GM13976 (cell line): Measurements from ENCODE around the gene ADGRA1.

ENCODE experiments used
- DNase-seq: peaks from one replicate; pipeline ENCODE4 v3.0.0; 2012; ENCODE audit warnings: low spot score
- in situ Hi-C: fragments of 300-500 bp; cut with MboI; formaldehyde crosslinking; loops from one replicate; pipeline ENCODE4 v1.12.0; 2022; ENCODE audit warnings: low sequenced_read_pairs, mixed read lengths, inconsistent platforms; ENCODE audit not compliant: unreplicated experiment
- TF ChIP-seq, protein P1 (sequence below): IDR thresholded peaks from 2 replicates; pipeline ENCODE4 v1.5.1; 2012; ENCODE audit warnings: borderline replicate concordance, mild to moderate bottlenecking; ENCODE audit not compliant: insufficient read depth; ENCODE audit errors: extremely low read depth, missing control alignments, control extremely low read depth

ADGRA1 gene

DNA sequence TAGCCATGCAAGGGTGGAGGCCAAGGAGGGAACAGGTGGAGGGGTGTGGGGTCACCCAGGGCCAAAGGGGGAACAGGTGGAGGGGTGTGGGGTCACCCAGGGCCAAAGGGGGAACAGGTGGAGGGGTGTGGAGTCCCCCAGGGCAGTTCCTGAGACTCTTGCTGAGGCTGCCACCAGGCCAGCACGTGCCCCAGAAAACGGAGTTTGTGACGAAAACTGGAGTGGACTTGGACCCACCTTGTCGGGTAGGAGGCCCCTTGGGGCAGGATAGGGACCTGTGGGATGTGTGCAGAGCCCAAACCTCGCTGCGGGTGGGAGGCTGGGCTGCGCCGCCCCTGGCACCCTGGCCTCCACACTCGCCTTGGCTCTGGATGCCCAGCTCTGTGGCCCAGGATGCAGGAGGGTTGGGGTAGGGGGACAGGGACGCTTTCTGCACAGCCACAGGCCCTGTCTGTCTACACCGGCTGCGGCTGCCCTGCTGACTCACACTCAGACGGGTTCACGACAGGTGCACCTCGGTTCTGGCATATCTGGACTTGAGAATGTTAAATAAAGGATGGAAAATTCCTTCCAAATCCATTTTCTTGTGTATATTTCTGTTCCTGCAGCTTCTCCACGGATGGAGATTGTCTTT is 562 bp upstream of the ADGRA1 start:
- no peak for DNase-seq
- in situ Hi-C loops: no loop called here

DNA sequence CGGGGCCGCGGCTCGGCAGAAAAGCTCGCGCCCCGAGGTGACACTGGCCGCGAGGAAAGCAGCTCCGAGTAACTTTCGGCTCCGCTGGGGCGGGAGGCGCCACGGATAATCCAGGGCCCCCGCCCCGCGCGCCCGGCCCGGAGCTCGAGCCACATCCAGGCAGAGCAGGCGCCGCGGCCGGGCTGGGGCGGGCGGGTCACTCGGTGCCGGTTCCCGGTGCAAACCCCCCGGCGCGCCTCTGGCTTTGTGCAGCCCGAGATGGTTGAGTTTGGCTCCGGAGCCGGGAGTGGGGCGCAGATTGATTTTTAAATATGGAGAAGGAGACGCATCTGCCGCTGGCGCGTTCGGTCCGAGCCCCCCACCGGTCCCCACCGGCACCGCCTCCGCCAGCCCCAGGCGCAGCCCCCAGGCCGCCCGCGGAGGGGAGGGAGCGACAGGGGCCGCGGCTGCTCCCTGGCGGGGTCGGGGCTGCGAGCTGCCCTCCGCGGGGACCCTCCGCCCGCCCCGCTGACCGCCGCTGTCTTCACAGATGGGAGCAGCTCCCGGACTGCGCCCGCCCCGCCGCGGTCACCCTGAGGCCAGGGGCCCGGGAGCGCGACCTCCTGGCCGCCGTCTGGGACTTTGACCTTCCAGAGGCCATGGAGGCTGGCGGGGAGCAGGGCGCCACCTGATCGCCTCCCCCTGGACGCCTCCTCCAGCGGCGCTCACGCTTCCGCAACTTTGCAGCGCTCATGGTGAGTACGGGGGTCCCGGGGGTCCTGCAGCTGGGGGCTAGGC is 643 bp downstream of the ADGRA1 start:
- TF ChIP-seq, protein P1, sequence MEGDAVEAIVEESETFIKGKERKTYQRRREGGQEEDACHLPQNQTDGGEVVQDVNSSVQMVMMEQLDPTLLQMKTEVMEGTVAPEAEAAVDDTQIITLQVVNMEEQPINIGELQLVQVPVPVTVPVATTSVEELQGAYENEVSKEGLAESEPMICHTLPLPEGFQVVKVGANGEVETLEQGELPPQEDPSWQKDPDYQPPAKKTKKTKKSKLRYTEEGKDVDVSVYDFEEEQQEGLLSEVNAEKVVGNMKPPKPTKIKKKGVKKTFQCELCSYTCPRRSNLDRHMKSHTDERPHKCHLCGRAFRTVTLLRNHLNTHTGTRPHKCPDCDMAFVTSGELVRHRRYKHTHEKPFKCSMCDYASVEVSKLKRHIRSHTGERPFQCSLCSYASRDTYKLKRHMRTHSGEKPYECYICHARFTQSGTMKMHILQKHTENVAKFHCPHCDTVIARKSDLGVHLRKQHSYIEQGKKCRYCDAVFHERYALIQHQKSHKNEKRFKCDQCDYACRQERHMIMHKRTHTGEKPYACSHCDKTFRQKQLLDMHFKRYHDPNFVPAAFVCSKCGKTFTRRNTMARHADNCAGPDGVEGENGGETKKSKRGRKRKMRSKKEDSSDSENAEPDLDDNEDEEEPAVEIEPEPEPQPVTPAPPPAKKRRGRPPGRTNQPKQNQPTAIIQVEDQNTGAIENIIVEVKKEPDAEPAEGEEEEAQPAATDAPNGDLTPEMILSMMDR: no peak
- DNase-seq: no peak
- in situ Hi-C loops: no loop called here

More for the DNA sequence above, 562 bp upstream of the ADGRA1 start:
- TF ChIP-seq, protein P1: no peak

DNA sequence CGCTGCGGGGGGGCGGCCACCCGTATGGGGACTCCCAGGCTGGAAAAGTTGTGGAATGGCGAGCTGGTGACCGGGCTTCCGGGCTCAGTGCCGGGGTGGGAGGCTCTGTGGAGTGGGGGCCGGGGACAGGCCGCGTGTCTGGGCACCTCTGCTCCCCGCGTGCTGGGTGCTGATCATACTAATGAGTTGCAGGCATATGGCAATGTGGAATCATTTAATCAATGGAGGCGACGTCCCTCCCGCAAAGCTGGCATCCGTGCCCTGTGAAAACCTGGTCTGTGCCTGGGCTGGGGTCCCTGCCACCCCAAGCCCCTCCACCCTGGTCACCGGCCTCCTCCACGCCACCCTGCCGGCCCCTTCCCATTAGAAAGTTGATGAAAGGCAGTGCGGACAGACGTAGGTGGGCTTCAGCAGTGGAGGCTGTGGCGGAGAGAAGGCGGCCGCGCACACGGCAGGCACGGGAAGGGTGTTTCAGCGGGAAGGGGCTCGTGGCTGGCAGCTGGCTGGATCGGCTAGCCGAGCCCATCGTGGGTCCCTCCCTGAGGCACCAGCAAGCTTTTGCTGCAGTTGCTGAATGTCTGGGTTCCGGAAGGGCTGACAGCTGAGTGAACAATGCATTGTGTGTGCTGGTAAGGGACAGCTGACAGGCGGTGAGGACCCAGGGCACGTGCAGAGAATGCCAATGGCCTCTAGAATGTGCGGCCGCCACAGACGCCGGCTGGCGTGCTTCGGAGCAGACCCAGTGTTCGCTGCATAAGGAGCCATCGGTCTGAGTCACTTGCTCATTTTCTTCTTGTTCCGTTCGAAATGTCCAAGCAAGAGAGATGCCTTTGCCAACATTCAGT is 1.5 kb downstream of the ADGRA1 start:
- in situ Hi-C loops: no loop called here
- TF ChIP-seq, protein P1: no peak
- no peak for DNase-seq

DNA sequence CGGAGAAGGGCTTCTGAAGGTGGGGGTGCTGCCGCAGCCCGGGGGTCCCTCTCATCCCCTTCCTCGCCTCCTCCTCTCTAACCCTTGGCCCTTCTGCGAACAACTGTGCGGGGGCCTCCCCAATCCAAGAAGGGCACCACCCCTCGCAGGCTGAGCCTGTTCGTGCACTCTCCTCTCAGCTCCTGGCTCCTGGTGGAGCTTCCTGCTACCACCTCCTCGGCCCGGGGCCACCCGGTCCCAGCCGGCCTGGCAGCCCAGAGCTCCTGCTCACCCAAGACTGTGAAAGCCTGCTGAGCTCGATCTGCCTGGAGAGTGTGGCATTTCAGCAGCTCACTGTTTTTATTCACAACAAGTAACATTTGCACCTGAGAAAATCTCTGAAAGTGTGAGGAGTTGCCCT is 2.4 kb downstream of the ADGRA1 start:
- in situ Hi-C loops: no loop called here
- TF ChIP-seq, protein P1: no peak
- no peak for DNase-seq

DNA sequence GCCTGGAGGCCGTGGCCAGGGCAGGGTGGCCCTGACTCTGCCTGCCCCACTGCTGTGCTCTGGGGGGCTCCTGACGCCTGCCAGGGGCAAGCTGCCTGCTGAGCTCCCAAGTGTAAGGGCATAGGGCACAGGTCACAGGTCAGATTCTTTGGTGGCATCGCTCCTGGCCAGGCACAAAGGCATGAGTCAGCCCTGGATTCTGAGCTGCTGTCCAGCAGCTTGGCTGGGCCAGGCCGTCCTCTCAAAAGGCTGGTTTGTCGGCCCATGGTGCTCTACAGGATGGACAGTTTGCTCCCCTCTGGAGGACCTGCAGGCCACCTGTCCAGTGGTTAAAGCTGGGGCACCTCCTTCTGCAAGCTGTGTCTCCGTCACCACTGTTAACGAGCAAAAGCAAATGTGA is 2.9 kb downstream of the ADGRA1 start:
- TF ChIP-seq, protein P1: no peak
- in situ Hi-C loops: no loop called here
- DNase-seq: no peak

DNA sequence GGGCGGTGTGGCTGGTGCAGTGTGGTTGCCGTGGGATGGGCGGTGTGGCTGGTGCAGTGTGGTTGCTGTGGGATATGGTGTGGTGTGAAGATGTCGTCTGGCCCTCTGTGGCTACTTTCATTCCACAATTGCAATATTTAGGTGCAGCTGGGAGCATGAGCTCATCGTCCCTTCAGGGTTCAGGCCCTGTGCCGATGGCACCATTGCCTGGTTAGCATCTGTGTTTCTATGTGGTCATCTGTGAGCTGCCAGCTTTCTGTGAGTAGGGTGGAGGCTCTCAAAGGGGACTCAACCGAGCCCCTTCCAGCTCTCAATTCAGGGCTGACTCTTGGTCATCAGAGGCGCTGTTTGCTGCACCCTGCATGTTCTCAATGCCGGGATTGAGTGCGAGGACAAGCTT is 3.6 kb downstream of the ADGRA1 start:
- in situ Hi-C loops: no loop called here
- DNase-seq: no peak
- TF ChIP-seq, protein P1: no peak
